ENCODE measurements around the gene ZNF28. TPM values are rescaled to one million over a fixed set of nuclear protein-coding genes. Genes with fewer than 3 reads are reported as not detected.

Gene ZNF28
- total and polyA plus RNA-seq, 9 of the 15 experiments (the other 6 are each of a cell fraction or from before 2014, with no cell fraction given), result 19.4 to 38.5 (median 31.5) TPM

GRCh38 chr19:52749780-52750179 lies 71.7 kb downstream of the ZNF28 start (continued):
- TF ChIP-seq ETV6 (IDR thresholded peaks at IDR 0.05; ENCODE audit: borderline replicate concordance in 1 of 2, low read depth in 2 of 2, low read length in 1 of 2) (no peak), ETV6 (CRISPR knock-in tag; IDR thresholded peaks at IDR 0.05; ENCODE audit: borderline replicate concordance) (no peak)

DNA sequence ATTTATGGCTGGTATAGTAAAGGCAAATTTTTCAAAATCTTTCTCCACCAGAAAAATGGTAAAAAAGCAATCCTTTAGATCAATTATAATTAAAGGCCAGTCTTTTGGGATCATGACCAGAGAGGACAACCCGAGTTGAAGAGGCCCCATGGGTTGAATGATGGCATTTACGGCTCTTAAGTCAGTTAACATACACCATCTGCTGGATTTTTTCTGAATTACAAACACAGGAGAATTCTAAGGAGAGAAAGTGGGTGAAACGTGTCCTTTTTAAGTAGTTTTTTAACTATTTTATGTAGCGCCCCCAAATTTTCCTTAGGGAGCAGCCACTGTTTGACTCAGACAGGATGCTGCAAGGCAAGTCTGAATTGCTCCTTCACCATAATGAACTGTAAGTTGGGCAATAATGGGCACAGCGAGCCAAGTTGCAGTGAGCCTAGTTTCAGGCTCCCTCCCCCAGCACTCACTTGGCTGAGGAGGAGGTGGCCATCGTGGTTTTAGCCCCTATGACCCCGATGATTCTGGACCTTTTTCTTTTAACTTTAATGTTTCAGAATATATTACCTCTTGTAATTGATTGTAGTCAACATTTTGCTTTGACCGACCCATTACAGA lies 73.0 kb downstream of the ZNF28 start:
- Histone ChIP-seq H3K79me2 (ENCODE audit: control insufficient read depth, insufficient read depth, low read length) (no peaks in the 10 kb centered on the region), H4K20me1 (replicated peaks; ENCODE audit: control insufficient read depth, insufficient read depth, low read length) (no peaks in the 10 kb centered on the region), H3K27me3 (ENCODE audit: control insufficient read depth in 2 of 2, insufficient read depth in 2 of 2, low read length in 2 of 2) (no peaks in the 10 kb centered on the region), H3K9me1 (ENCODE audit: control insufficient read depth, insufficient read depth, low read length) (no peaks in the 10 kb centered on the region), H3K27ac (ENCODE audit: extremely low read depth, low read depth, low read length) (no peak overlapping the region), H3K9me3 (replicated peaks; ENCODE audit: control insufficient read depth, insufficient read depth, low read depth, low read length) (peaks cover 3% of the 10 kb centered on the region), H3K9ac (ENCODE audit: insufficient read depth in 1 of 2, low read depth in 2 of 2, low read length in 2 of 2) (no peak overlapping the region), H3K36me3 (ENCODE audit: control insufficient read depth, insufficient read depth, low read length) (no peaks in the 10 kb centered on the region), H3K4me1 (replicated peaks in 1 of 2; ENCODE audit: control insufficient read depth in 2 of 2, insufficient read depth in 2 of 2, low read length in 2 of 2) (peaks cover 0 to 3% of the 10 kb centered on the region in 2 experiments; a peak in 3 of 5 replicates), H3K4me3 (no peak overlapping the region), H2AFZ (ENCODE audit: low read depth, low read length) (no peak overlapping the region), H3K4me2 (ENCODE audit: insufficient read depth, low read length) (no peak overlapping the region)
- no TSS peak for BruUV-seq (replicated peaks)
- intact Hi-C loops (cut with micrococcal nuclease) (loop anchor here (2.0 kb wide), 1 partner anchor 500 kb away; no protein-coding TSS in a partner anchor), in situ Hi-C loops (cut with MboI) (no loop called here)
- POLR2A ChIA-PET, result interaction anchor here (0.6 kb wide), 1 partner anchor 283 kb away, joined by 3 read pairs; no protein-coding TSS in a partner anchor
- no peak for FAIRE-seq
- peak in 2 of 4 experiments; percentile 10 to 56 for DNase-seq (ENCODE audit: extremely low read depth in 1 of 4, low spot score in 3 of 4)
- CTCF ChIA-PET (ENCODE audit: low intra/inter-chr PET ratio), result no interaction called here
- peak; percentile 36; the same call in 1 of the 3 replicates for ATAC-seq
- 29% methylated on average over 8 of the region's 8 CpGs for WGBS (ENCODE audit: insufficient coverage, low coverage, missing lambda C conversion rate)
- no peak for TF ChIP-seq USF1 (CRISPR knock-in tag; IDR thresholded peaks at IDR 0.05)
- TF ChIP-seq TAF1 (IDR thresholded peaks at IDR 0.05; ENCODE audit: control insufficient read depth, extremely low read depth, insufficient read depth, low read length, severe bottlenecking), result no peak
- TF ChIP-seq, protein P1, sequence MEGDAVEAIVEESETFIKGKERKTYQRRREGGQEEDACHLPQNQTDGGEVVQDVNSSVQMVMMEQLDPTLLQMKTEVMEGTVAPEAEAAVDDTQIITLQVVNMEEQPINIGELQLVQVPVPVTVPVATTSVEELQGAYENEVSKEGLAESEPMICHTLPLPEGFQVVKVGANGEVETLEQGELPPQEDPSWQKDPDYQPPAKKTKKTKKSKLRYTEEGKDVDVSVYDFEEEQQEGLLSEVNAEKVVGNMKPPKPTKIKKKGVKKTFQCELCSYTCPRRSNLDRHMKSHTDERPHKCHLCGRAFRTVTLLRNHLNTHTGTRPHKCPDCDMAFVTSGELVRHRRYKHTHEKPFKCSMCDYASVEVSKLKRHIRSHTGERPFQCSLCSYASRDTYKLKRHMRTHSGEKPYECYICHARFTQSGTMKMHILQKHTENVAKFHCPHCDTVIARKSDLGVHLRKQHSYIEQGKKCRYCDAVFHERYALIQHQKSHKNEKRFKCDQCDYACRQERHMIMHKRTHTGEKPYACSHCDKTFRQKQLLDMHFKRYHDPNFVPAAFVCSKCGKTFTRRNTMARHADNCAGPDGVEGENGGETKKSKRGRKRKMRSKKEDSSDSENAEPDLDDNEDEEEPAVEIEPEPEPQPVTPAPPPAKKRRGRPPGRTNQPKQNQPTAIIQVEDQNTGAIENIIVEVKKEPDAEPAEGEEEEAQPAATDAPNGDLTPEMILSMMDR (IDR thresholded peaks at IDR 0.05 in 2 of 3, conservative IDR thresholded peaks at IDR 0.05 in 1 of 3; ENCODE audit: insufficient read depth in 2 of 3, low read depth in 1 of 3, low read length in 3 of 3), result peak; percentile 38 to 53 (median 39); a peak in 3 of 6 replicates
- TF ChIP-seq RAD21 (CRISPR knock-in tag; conservative IDR thresholded peaks at IDR 0.05 in 1 of 2, IDR thresholded peaks at IDR 0.05 in 1 of 2), result peak in 1 of 2 experiments; percentile 64; a peak in 3 of 4 replicates
- TF ChIP-seq, protein P2, sequence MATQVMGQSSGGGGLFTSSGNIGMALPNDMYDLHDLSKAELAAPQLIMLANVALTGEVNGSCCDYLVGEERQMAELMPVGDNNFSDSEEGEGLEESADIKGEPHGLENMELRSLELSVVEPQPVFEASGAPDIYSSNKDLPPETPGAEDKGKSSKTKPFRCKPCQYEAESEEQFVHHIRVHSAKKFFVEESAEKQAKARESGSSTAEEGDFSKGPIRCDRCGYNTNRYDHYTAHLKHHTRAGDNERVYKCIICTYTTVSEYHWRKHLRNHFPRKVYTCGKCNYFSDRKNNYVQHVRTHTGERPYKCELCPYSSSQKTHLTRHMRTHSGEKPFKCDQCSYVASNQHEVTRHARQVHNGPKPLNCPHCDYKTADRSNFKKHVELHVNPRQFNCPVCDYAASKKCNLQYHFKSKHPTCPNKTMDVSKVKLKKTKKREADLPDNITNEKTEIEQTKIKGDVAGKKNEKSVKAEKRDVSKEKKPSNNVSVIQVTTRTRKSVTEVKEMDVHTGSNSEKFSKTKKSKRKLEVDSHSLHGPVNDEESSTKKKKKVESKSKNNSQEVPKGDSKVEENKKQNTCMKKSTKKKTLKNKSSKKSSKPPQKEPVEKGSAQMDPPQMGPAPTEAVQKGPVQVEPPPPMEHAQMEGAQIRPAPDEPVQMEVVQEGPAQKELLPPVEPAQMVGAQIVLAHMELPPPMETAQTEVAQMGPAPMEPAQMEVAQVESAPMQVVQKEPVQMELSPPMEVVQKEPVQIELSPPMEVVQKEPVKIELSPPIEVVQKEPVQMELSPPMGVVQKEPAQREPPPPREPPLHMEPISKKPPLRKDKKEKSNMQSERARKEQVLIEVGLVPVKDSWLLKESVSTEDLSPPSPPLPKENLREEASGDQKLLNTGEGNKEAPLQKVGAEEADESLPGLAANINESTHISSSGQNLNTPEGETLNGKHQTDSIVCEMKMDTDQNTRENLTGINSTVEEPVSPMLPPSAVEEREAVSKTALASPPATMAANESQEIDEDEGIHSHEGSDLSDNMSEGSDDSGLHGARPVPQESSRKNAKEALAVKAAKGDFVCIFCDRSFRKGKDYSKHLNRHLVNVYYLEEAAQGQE (IDR thresholded peaks at IDR 0.05; ENCODE audit: borderline replicate concordance), result peak; percentile 33; the same call in 1 of the 2 replicates
- TF ChIP-seq, protein P2 (CRISPR knock-in tag; IDR thresholded peaks at IDR 0.05; ENCODE audit: low read depth), result no peak

Data from K562 (cell line).